ENCODE data around the gene COTL1.

DNA sequence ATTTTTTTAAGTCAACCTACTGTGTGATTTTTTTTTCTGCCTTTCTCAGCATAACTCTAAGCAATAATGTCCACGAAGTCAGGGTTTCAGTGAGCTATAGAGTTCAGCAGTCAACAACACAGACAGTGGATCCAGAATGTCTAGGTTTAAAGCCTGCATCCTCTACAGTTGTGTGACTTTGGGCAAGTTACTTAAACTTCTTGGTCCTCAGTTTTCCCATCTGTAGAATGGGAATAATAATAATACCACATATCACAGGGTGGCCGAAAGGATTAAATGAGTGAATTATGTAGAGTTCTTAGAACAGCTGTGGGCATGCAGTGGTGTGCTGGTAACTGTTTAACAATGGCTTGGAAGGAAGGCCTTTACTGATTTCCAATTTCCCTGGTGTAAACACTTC lies 74.6 kb downstream of the COTL1 start:
- TF ChIP-seq RCOR1 (IDR thresholded peaks at IDR 0.05; ENCODE audit: low read depth, low read length) = no peak
- no peak for TF ChIP-seq MAFK (IDR thresholded peaks at IDR 0.05; ENCODE audit: partially characterized antibody)
- TF ChIP-seq REST (IDR thresholded peaks at IDR 0.05) = no peak

Measured in A549 (cell line).